ENCODE measurements around the gene PTPN3.
"Not testable (repeated sequence)": the region's sequence is repeated elsewhere in the genome, so short reads cannot be mapped to it uniquely, and the experiment has no call there.

The PTPN3 gene

GRCh38 chr9:109401169-109401989 is 96.7 kb downstream of the PTPN3 start:
- DNase-seq (ENCODE audit: low read depth in 2 of 2): peak in 1 of 2 experiments; percentile 8

GRCh38 chr9:109399258-109399767 is 98.8 kb downstream of the PTPN3 start:
- DNase-seq (ENCODE audit: low read depth in 2 of 2): no peak

- DNase-seq (ENCODE audit: low read depth in 2 of 2): no peak
Measured at GRCh38 chr9:109391176-109391575, 106.9 kb downstream of the PTPN3 start.

- no peak for DNase-seq (ENCODE audit: low read depth in 2 of 2)
Measured at GRCh38 chr9:109387856-109388255, 110.3 kb downstream of the PTPN3 start.

- DNase-seq (ENCODE audit: low read depth in 2 of 2): no peak
Measured at GRCh38 chr9:109387206-109387605, 110.9 kb downstream of the PTPN3 start.

GRCh38 chr9:109385499-109385898 is 112.6 kb downstream of the PTPN3 start:
- no peak for DNase-seq (ENCODE audit: low read depth in 2 of 2)

- DNase-seq (ENCODE audit: low read depth in 2 of 2): no peak
Measured at GRCh38 chr9:109383947-109384346, 114.2 kb downstream of the PTPN3 start.

- DNase-seq (ENCODE audit: low read depth in 2 of 2): no peak
Measured at GRCh38 chr9:109383356-109383755, 114.8 kb downstream of the PTPN3 start.

GRCh38 chr9:109382585-109382984 is 115.5 kb downstream of the PTPN3 start:
- DNase-seq (ENCODE audit: low read depth in 2 of 2): no peak

GRCh38 chr9:109382182-109382581 is 115.9 kb downstream of the PTPN3 start:
- no peak for DNase-seq (ENCODE audit: low read depth in 2 of 2)

- no peak for DNase-seq (ENCODE audit: low read depth in 2 of 2)
Measured at GRCh38 chr9:109381011-109381729, 116.9 kb downstream of the PTPN3 start.

GRCh38 chr9:109379513-109379912 is 118.6 kb downstream of the PTPN3 start:
- no peak for DNase-seq (ENCODE audit: low read depth in 2 of 2)

GRCh38 chr9:109378316-109378715 is 119.8 kb downstream of the PTPN3 start:
- DNase-seq (ENCODE audit: low read depth in 2 of 2): no peak

- no peak for DNase-seq (ENCODE audit: low read depth in 2 of 2)
Measured at GRCh38 chr9:109372246-109372645, 125.9 kb downstream of the PTPN3 start.

GRCh38 chr9:109371374-109371773 is 126.7 kb downstream of the PTPN3 start:
- no peak for DNase-seq (ENCODE audit: low read depth in 2 of 2)

- DNase-seq (ENCODE audit: low read depth in 2 of 2): no peak
Measured at GRCh38 chr9:109369285-109369684, 128.8 kb downstream of the PTPN3 start.

GRCh38 chr9:109360771-109361170 is 137.3 kb downstream of the PTPN3 start:
- DNase-seq (ENCODE audit: low read depth in 2 of 2): no peak

GRCh38 chr9:109358968-109359603 is 139.0 kb downstream of the PTPN3 start:
- DNase-seq (ENCODE audit: low read depth in 2 of 2): not testable (repeated sequence)

- no peak for DNase-seq (ENCODE audit: low read depth in 2 of 2)
Measured at GRCh38 chr9:109355564-109356297, 142.4 kb downstream of the PTPN3 start.

GRCh38 chr9:109354190-109354589 is 143.9 kb downstream of the PTPN3 start:
- DNase-seq (ENCODE audit: low read depth in 2 of 2): no peak

GRCh38 chr9:109351032-109351431 is 147.1 kb downstream of the PTPN3 start:
- no peak for DNase-seq (ENCODE audit: low read depth in 2 of 2)

GRCh38 chr9:109349421-109349846 is 148.7 kb downstream of the PTPN3 start:
- DNase-seq (ENCODE audit: low read depth in 2 of 2): peak; percentile 83 to 84
